Fibroblast of upper back skin (primary cell): ENCODE measurements around the gene MYADML2.

Experiments
- DNase-seq: peaks from one replicate; pipeline ENCODE4 v3.0.0-alpha.2; 2013

Gene MYADML2

DNA sequence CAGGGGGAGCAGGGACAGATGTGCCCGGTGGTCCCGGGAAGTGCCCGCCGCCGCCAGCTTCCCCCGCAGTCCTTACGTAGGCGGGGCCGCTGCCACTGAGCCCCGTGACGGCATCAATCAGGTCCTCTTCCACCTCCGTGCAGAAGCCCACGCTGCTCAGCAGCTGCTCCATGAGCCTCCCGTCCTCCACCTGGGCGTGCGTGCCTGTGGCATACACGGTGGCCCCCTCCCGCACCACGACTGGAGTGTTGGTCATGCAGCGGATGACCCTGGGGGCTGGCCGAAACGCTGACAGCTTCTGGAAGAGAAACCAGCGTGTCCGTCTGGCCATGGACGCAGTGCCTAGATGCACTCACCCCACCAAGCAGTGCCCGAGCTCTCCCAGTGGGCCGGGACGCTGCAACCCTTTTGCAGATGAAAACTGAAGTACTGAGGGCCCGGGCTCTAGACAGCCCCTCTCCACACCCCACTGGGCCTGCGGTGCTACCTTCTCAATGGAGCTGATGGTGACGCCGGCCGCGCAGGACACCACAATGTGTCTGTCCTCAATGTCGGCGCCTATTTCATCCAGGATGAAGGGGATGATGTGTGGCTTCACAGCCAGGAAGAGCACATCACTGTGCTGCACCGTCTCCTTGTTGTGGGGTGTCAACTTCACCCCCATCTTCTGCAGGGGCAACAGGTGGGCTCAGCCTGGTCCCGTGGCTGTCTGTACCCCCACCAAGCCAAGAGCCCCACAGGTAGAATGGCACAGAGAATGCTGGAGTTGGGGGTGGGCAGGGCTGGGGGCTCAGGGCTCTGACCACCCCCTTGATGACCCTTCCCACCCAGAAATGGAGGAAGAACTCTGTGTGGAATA, 12.0 kb downstream of the MYADML2 start:
- DNase-seq: no peak

DNA sequence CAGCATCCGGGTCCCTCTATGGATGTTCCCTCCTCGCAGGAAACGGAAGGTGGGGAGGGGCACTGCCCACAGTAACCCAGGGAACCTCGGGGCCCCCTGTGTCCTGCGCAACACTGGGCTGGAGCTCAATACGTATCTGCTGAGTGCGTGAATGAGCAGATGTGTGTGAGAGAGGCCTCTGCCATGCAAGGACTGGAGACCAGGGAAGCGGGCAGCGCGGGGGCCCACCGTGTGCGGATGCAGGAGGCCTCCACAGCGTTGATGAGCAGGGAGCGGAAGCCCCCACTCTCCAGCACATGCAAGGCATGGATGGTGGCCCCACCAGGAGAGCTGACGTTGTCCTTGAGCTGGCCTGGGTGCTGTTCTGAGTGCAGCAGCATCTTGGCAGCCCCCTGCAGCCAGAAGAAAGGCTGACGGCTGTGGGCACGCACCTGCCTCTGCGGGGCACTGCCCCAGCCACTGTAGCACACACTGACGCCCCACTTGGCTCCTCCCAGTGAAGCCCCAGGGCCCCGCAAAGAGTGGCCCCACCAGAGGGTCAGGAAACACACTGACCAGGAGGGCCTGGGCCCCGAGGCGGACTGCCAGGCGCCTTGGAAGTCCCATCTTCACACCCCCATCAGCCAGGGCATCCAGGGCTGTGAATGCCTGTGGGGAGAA, 12.8 kb downstream of the MYADML2 start:
- DNase-seq: no peak

DNA sequence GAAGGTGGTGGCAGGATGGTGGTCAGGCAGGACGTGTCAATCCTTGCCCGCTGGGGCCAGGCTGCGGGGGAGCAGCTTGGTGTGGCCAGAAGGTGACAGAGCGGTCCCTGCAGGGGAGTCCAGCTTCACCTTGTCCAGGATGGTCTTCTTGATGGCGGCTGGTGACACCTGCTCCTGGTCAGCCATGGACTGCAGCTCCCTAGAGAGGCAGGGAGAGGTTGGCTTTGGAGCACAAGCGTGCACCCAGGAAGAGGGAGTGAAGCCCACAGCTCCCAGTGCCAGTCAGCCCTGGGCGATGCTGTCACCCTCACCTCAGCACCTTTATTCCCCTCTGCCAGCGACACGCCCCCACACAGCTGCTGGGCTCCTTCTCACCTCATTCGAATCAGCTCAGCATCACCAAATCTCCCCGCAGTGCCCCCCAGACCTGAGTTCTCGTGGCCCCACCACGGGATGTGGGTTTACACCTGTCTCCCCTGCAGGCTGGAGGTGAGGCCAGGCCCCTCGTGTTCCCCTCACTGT, 13.8 kb downstream of the MYADML2 start:
- DNase-seq: no peak

DNA sequence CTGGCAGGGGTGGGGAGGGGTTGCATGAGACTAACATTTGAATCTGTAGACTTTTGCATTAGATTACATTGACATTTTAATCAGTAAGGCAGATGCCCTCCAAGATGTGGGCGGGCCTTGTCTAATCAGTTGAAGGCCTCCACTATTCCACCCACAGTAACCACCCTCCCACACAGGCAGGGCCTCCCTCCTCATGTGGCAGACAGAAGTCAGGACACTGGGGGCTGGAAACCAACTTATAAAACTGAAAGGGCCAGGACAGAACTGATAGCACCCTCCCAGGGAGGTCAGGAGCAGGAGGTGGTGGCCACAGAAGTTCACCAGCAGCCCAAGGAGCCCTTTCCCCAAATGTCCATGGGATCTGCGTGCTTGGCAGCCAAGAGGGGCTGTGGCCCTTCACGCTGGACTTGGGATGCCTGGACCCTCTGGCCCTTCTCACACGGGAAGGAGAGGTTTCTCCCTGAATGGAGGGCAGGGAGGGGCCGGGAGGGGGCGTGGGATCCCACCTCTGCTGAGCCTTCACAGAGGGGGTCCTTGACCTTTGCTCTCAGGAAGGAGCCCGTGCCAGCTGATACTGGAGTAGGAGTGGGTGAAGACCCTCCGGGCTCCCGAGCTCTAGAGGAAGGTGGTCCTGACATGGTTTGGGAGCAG, 14.6 kb downstream of the MYADML2 start:
- no peak for DNase-seq

- no peak for DNase-seq
Measured at GRCh38 chr17:81931557-81932332, 15.3 kb downstream of the MYADML2 start.

DNA sequence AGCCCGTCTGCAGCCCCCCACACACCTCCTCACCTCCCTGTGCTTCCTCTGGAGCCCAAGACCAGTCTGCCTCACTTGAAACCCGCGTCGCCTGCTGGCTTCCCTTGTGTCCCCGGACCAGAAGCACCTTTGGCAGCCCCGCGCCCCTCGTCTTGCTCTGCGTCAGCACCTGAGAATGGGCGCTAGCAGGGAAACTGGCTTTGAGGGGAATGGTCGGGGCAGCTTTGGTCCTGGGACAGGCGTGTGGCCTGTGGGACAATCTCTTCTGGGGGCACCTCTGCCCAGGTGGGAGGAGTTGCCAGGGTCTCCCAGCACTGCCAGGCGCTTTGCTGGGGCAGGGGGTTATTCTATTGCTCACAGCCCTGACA, 15.9 kb downstream of the MYADML2 start:
- DNase-seq: no peak

DNA sequence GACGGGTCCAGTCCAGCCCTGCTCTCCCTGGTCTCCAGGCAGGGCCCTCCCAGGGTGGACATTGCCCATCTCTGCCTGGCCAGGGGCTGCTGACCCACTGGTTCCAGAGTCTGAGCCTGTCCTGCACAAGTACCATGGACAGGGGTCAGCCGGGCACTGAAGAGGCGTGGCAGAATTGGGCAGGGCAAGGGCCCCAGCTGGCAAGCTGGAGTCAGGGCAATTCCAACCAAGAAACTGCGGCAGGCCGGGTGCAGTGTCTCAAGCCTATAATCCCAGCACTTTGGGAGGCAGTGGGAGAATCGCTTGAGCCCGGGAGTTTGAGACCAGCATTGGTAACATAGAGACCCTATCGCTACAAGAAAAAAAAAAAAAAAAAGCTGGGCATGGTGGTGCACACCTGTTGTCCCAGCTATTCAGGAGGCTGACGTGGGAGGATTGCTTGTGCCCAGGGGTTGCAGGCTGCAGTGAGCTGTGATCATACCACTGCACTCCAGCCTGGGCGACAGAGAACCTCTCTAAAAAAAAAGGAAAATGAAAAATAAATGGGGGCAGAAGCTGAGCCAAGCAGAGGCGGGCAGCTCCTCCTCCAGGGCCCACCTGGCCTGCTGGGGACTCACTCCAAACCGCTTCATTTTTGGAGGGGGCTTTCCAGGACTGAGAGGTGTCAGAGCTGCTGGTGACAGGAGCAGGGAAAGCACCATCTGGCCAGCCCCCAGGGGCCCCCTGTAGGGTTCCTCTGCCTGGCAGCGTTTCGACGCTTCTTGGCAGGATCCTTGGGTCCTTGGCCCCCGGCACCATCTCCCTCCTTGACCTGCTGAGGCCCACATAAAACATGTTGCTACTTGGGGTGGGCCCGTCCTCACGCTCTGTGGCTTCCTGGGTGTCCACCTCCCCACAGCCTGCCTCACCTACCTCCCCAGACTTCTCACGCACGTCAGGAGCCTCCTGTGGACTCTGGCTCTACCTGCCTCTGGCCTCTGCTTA, 16.6 kb downstream of the MYADML2 start:
- no peak for DNase-seq

- DNase-seq: no peak
Measured at GRCh38 chr17:81929253-81930141, 17.5 kb downstream of the MYADML2 start.

GRCh38 chr17:81928544-81929252, 18.3 kb downstream of the MYADML2 start:
- no peak for DNase-seq

- peak; percentile 94 for DNase-seq
Measured at GRCh38 chr17:81927653-81928543, 19.1 kb downstream of the MYADML2 start, which contains the start of gene MAFG. TSS of gene MAFG (minus strand) at chr17:81927735. CDS start at chr17:81923185, 4,550 bp downstream.

- DNase-seq: no peak
Measured at GRCh38 chr17:81927152-81927652, 19.8 kb downstream of the MYADML2 start.

GRCh38 chr17:81926451-81927151, 20.4 kb downstream of the MYADML2 start:
- DNase-seq: peak; percentile 79

- DNase-seq: no peak
Measured at GRCh38 chr17:81925860-81926450, 21.1 kb downstream of the MYADML2 start.

DNA sequence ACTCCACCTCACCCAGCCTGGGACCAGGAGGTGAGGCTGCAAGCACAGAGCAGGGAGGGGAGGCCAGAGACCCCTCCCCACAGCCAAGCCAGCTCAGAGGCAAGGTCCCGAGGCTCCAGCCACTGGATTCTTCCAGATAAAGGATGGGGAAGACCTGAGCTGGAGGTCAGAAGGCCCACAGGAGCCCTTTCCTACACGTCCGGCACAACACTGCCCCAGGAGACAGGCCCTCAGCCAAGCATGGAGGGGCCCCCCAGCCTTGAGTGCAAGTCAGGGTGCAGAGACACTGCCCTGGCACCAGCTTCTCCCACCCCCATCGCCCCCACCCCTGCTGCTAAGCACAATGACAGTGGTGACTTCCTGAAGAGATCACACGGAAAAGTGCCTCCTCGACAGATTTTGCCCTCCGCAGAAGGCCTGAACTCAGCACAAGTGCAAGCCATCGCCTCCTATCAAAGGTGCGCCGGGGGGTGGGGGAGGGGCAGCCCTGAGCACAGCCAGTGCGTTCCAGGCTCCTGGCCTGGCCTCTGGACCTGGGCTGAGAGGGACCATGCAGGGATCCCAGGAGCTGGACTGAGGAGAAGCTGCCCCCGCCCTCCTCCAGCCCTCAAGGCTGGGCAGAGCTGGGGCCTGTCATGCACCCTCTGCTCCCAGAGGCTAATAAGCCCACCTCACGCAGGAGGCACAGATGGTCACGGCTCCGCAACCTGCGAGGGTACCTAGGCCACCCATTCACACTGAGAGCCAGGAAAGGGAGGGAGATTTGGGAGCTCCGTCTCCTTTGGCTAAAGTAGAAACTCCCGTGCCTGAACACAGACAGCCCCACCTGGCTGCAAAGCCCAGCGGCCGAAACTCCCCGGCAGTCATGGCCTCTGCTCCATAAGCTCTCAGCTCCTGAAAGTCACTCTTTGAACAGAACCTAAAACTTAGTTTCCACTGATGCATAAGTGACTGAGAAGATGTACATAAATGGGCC, 22.2 kb downstream of the MYADML2 start:
- no peak for DNase-seq

DNA sequence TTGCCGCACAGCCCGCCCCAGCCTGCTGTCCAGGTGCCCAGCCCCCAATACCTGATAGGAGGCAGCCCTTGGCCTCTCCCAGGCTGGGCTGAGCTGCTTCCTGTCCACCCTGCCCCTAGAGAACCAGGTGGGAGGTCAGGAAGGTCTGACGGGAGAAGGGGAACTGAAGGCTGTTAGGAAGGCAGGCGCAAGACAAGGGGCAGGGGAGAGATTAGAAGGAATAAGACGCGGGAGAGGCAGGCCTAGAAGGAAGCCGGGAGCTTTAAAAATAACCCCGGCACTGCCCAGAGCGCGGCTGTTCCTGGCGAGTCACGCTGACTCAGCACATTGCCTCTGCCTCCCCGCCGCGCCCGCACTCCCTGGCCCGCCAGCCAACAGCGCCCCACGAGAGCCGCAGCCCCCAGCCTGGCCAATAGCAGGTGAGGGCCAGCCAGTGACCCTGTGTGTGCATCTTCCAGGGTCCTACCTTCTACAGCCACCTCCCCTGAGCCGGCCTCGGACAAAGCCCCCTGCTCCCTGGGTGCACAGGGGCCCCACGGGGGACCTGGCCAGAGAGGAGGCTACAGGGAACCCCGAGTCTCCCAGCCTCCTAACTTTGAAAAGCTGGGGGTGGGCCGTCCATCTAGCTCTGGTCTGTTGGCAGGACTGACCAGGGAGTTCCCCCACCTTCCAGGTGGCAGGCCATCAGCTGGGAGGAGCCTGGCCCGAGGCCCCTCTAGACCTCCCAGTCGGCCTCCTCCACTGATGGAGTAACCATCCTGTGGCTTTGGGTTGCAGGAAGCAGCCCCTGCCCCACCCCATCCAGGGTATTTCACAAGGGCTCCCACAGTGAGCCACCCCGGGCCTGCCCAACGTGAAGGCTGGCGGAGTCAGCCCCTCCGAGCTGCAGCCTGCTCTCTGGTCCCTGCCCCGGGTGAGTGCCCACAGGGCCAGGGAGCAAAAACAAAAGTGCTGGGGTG, 23.5 kb downstream of the MYADML2 start:
- DNase-seq: peak; percentile 83
